H1 (cell line): ENCODE results near the gene POGLUT2. TPM values are rescaled to one million over a fixed set of nuclear protein-coding genes. Genes with fewer than 3 reads are reported as not detected.
A peak's percentile ranks its signal among the peaks of the same experiment; 100 is the strongest.

Experiments used
- CTCF ChIA-PET: fragments of 300-600 bp; sonication (Branson Sonifier 250); formaldehyde crosslinking; loops from one replicate; lab custom pipeline; 2021; ENCODE audit not compliant: partially characterized antibody; lab: Charles Lee
- POLR2A ChIA-PET: fragments of 300-600 bp; sonication (Branson Sonifier 250); formaldehyde crosslinking; loops from one replicate; lab custom pipeline; 2021; ENCODE audit warnings: inconsistent platforms; ENCODE audit not compliant: partially characterized antibody; lab: Charles Lee
- DNase-seq, 2 experiments: peaks; one replicate each; pipeline versions ENCODE4 v3.0.0 to v3.0.0-alpha.2; 2010 to 2022; ENCODE audit warnings: low spot score in 2 of 2, low read depth in 1 of 2, mixed read lengths in 1 of 2
- FAIRE-seq: peaks from 2 replicates; lab custom pipeline; 2011; peaks lifted over from hg19 to GRCh38; lab: Jason Lieb, UNC
- H2AFZ ChIP-seq: 2 replicates; pipeline ENCODE4 v1.8.1; 2012; ENCODE audit warnings: low read length, inconsistent platforms
- H2AK5ac ChIP-seq: 2 replicates; pipeline ENCODE4 v1.6.1; 2013; ENCODE audit warnings: low read depth, low read length
- H2BK120ac ChIP-seq: replicated peaks from 2 replicates; pipeline ENCODE3; 2013; ENCODE audit warnings: low read depth, low read length, inconsistent platforms
- H2BK12ac ChIP-seq: 2 replicates; pipeline ENCODE4 v1.6.1; 2013; ENCODE audit warnings: low read depth, low read length
- H2BK15ac ChIP-seq: 2 replicates; pipeline ENCODE4 v1.6.1; 2013; ENCODE audit warnings: low read length
- H2BK20ac ChIP-seq: 2 replicates; pipeline ENCODE4 v1.6.1; 2013; ENCODE audit warnings: low read length
- H2BK5ac ChIP-seq: 2 replicates; pipeline ENCODE4 v1.6.1; 2013; ENCODE audit warnings: low read depth, low read length
- H3K14ac ChIP-seq: 2 replicates; pipeline ENCODE4 v1.6.1; 2013; ENCODE audit warnings: inconsistent platforms; ENCODE audit not compliant: insufficient read length
- H3K18ac ChIP-seq: 2 replicates; pipeline ENCODE4 v1.6.1; 2013; ENCODE audit warnings: low read length; ENCODE audit errors: extremely low read depth
- H3K23ac ChIP-seq: 2 replicates; pipeline ENCODE4 v1.6.1; 2013; ENCODE audit warnings: inconsistent platforms; ENCODE audit not compliant: insufficient read length
- H3K23me2 ChIP-seq: 2 replicates; pipeline ENCODE4 v1.6.1; 2013; ENCODE audit warnings: low read depth, low read length
- H3K27ac ChIP-seq: 2 replicates; pipeline ENCODE4 v1.6.1; 2011; ENCODE audit warnings: low read depth, low read length, inconsistent platforms
- H3K27me3 ChIP-seq, 4 experiments: replicated peaks in 1 of 4; 1 replicate in 1 of 4; 2 replicates in 3 of 4; pipeline versions ENCODE4 v1.6.1 to v1.8.1; 2011 to 2013; ENCODE audit warnings: low read length in 3 of 4, mild to moderate bottlenecking in 3 of 4, inconsistent platforms in 2 of 4, mixed read lengths in 2 of 4, moderate library complexity in 1 of 4; ENCODE audit not compliant: control insufficient read depth in 3 of 4, insufficient read depth in 3 of 4; ENCODE audit errors: extremely low read depth in 1 of 4
- H3K36me3 ChIP-seq, 4 experiments: 2 replicates each; pipeline versions ENCODE4 v1.6.1 to v1.8.1; 2011 to 2013; ENCODE audit warnings: mild to moderate bottlenecking in 4 of 4, low read length in 3 of 4, moderate library complexity in 2 of 4, control low read depth in 1 of 4, inconsistent platforms in 1 of 4; ENCODE audit not compliant: insufficient read depth in 4 of 4, control insufficient read depth in 2 of 4
- H3K4ac ChIP-seq: replicated peaks from 2 replicates; pipeline ENCODE3; 2013; ENCODE audit warnings: low read length, low read depth, mixed read lengths, inconsistent platforms; ENCODE audit not compliant: insufficient read length
- H3K4me1 ChIP-seq, 4 experiments: replicated peaks in 1 of 4; 1 replicate in 1 of 4; 2 replicates in 3 of 4; pipeline versions ENCODE4 v1.6.1 to v1.8.1; 2011 to 2013; ENCODE audit warnings: low read length in 3 of 4, inconsistent platforms in 2 of 4, mixed read lengths in 1 of 4; ENCODE audit not compliant: insufficient read depth in 4 of 4, control insufficient read depth in 3 of 4
- H3K4me2 ChIP-seq, 2 experiments: 2 replicates each; pipeline versions ENCODE4 v1.6.1 to v1.8.1; 2011 to 2013; ENCODE audit warnings: low read depth in 2 of 2, low read length in 2 of 2, control low read depth in 1 of 2, inconsistent platforms in 1 of 2, mild to moderate bottlenecking in 1 of 2; ENCODE audit not compliant: insufficient read depth in 1 of 2
- H3K4me3 ChIP-seq, 4 experiments: fragments of 200-600, 300-600 bp in 1 of 4; sonication (generic), shearing (Covaris generic), sonication (Bioruptor Twin) in 1 of 4; 2 replicates each; pipeline versions ENCODE4 v1.5.1 to v1.8.1; 2011 to 2016; ENCODE audit warnings: low read length in 4 of 4, low read depth in 3 of 4, control low read depth in 2 of 4, inconsistent platforms in 2 of 4, mild to moderate bottlenecking in 2 of 4, mixed read lengths in 1 of 4, moderate library complexity in 1 of 4; ENCODE audit not compliant: insufficient read depth in 2 of 4; ENCODE audit errors: extremely low read depth in 1 of 4
- H3K56ac ChIP-seq: replicated peaks from 2 replicates; pipeline ENCODE3; 2013; ENCODE audit warnings: low read depth, mild to moderate bottlenecking, mixed read lengths, low read length, inconsistent platforms; ENCODE audit not compliant: insufficient read length
- H3K79me1 ChIP-seq: 2 replicates; pipeline ENCODE4 v1.6.1; 2013; ENCODE audit warnings: low read depth, low read length, control low read depth
- H3K79me2 ChIP-seq, 2 experiments: 2 replicates each; pipeline versions ENCODE4 v1.6.1 to v1.8.1; 2012 to 2013; ENCODE audit warnings: low read length in 2 of 2, mild to moderate bottlenecking in 2 of 2, inconsistent platforms in 1 of 2; ENCODE audit not compliant: insufficient read depth in 2 of 2, control insufficient read depth in 1 of 2
- H3K9ac ChIP-seq, 4 experiments: replicated peaks in 1 of 4; 1 replicate in 1 of 4; 2 replicates in 3 of 4; pipeline versions ENCODE4 v1.6.1 to v1.8.1; 2011 to 2013; ENCODE audit warnings: low read depth in 3 of 4, low read length in 3 of 4, control low read depth in 2 of 4, mild to moderate bottlenecking in 2 of 4, moderate library complexity in 2 of 4, inconsistent platforms in 1 of 4; ENCODE audit errors: extremely low read depth in 1 of 4
- H3K9me3 ChIP-seq, 2 experiments: 2 replicates each; pipeline versions ENCODE4 v1.6.1 to v1.8.1; 2012 to 2013; ENCODE audit warnings: mild to moderate bottlenecking in 2 of 2, moderate library complexity in 2 of 2, control low read depth in 1 of 2, inconsistent platforms in 1 of 2, low read depth in 1 of 2, low read length in 1 of 2, mixed read lengths in 1 of 2; ENCODE audit not compliant: insufficient read depth in 2 of 2
- H4K20me1 ChIP-seq, 2 experiments: replicated peaks in 1 of 2; 2 replicates each; pipeline versions ENCODE3 to v1.8.1; 2011 to 2013; ENCODE audit warnings: inconsistent platforms in 2 of 2, low read length in 2 of 2, mild to moderate bottlenecking in 1 of 2; ENCODE audit not compliant: insufficient read depth in 2 of 2, control insufficient read depth in 1 of 2
- H4K5ac ChIP-seq: 2 replicates; pipeline ENCODE4 v1.6.1; 2013; ENCODE audit warnings: low read length, low read depth, mixed read lengths, inconsistent platforms; ENCODE audit not compliant: insufficient read length
- H4K8ac ChIP-seq: 2 replicates; pipeline ENCODE4 v1.8.0; 2013; ENCODE audit warnings: mild to moderate bottlenecking, moderate library complexity, low read length, inconsistent platforms; ENCODE audit not compliant: insufficient read depth; ENCODE audit errors: extremely low read depth
- H4K91ac ChIP-seq: replicated peaks from 2 replicates; pipeline ENCODE3; 2013; ENCODE audit warnings: low read length, mixed read lengths, inconsistent platforms; ENCODE audit not compliant: insufficient read length
- GABPA ChIP-seq: IDR thresholded peaks from 2 replicates; pipeline ENCODE4 v1.6.1; 2011; ENCODE audit warnings: mild to moderate bottlenecking, low read length, moderate library complexity, borderline replicate concordance; ENCODE audit not compliant: insufficient read depth
- PHF8 ChIP-seq: fragments of 200-600 bp; sonication (generic); conservative IDR thresholded peaks from 2 replicates; pipeline ENCODE4 v1.7.1; 2012; ENCODE audit warnings: low read depth, mild to moderate bottlenecking, inconsistent platforms, low read length, moderate library complexity
- SIRT6 ChIP-seq: IDR thresholded peaks from one replicate; pipeline ENCODE4 v1.7.1; 2012; ENCODE audit warnings: low read length, inconsistent platforms
- TCF12 ChIP-seq: IDR thresholded peaks from 2 replicates; pipeline ENCODE4 v1.6.1; 2011; ENCODE audit warnings: low read depth, mild to moderate bottlenecking, low read length
- YY1 ChIP-seq: IDR thresholded peaks from 2 replicates; pipeline ENCODE4 v1.6.1; 2011; ENCODE audit warnings: low read depth, mild to moderate bottlenecking, low read length
- polyA plus RNA-seq, 7 experiments: library from polyadenylated mRNA; depleted of rRNA in 3 of 7; stranded (reverse) in 5 of 7; unstranded in 2 of 7; fragments of >200 nt in 5 of 7; fragments of 200-250 nt in 2 of 7; gene quantifications; 1 replicate in 5 of 7; 2 replicates in 1 of 7; 4 replicates in 1 of 7; pipeline versions ENCODE4 v1.2.1 to v1.2.3, GENCODE V29; 2011 to 2013; ENCODE audit warnings: missing spikeins in 2 of 7, mixed read lengths in 2 of 7
- total RNA-seq: library from RNA; stranded (reverse); fragmentation: NEBNext Ultra II Directional; extraction: Animal tissue kit (Norgen Biotek cat#: 25700); gene quantifications from 2 replicates; pipeline ENCODE4 v1.2.1, GENCODE V29; 2021
- TF ChIP-seq, protein P1 (sequence below), 3 experiments: IDR thresholded peaks; 1 replicate in 2 of 3; 2 replicates in 1 of 3; pipeline versions ENCODE4 v1.5.1 to v1.6.1; 2011; ENCODE audit warnings: low read length in 3 of 3, mild to moderate bottlenecking in 3 of 3, inconsistent platforms in 2 of 3, low read depth in 1 of 3, moderate library complexity in 1 of 3; ENCODE audit not compliant: insufficient read depth in 1 of 3; ENCODE audit errors: control extremely low read depth in 1 of 3

POGLUT2 gene
- total and polyA plus RNA-seq, 2 of the 8 experiments (the other 6 are each of a cell fraction or from before 2014, with no cell fraction given), result 9.9 to 22.3 TPM

DNA sequence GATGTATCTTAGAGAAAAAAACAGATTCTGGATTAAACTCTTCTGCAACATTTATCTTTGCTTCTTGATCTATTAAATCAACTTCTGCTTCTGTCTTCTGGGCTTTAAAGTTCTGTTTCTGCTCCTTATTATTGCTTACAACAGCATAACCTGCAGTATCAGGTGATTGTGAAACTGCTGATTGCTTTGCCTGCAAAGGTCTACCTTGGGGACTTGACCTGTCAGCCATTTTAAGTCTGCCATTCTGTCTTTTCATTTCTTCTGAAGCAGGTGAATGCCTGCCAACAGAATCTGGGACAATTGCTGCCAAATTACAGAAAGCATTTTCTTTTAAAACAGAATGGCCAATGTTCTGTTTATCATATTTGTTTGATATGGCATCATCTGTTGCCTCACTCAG is 56.3 kb downstream of the POGLUT2 start:
- H2BK15ac ChIP-seq, result no peak overlapping the region
- H3K9ac ChIP-seq, result no peak overlapping the region
- H3K4me1 ChIP-seq, result no peaks in the 10 kb centered on the region
- no peaks in the 10 kb centered on the region for H3K36me3 ChIP-seq
- ChIA-PET POLR2A (no interaction called here), CTCF (no interaction called here)
- H2AK5ac ChIP-seq, result no peak overlapping the region
- no peak overlapping the region for H2BK120ac ChIP-seq
- H2AFZ ChIP-seq, result no peak overlapping the region
- no peak overlapping the region for H2BK20ac ChIP-seq
- no peak overlapping the region for H3K27ac ChIP-seq
- H3K14ac ChIP-seq, result no peak overlapping the region
- DNase-seq, result no peak
- no peak overlapping the region for H3K56ac ChIP-seq
- H4K20me1 ChIP-seq, result no peaks in the 10 kb centered on the region
- no peak overlapping the region for H2BK12ac ChIP-seq
- H3K79me1 ChIP-seq, result no peaks in the 10 kb centered on the region
- H3K23ac ChIP-seq, result no peak overlapping the region
- no peak overlapping the region for H4K5ac ChIP-seq
- H2BK5ac ChIP-seq, result no peak overlapping the region
- H3K18ac ChIP-seq, result no peak overlapping the region
- no peak overlapping the region for H4K8ac ChIP-seq
- H3K79me2 ChIP-seq, result no peaks in the 10 kb centered on the region
- FAIRE-seq, result no peak
- no peaks in the 10 kb centered on the region; a peak in 1 of 4 replicates for H3K9me3 ChIP-seq
- no peak overlapping the region for H3K4ac ChIP-seq
- H3K4me2 ChIP-seq, result no peak overlapping the region
- H3K4me3 ChIP-seq, result no peak overlapping the region
- no peaks in the 10 kb centered on the region for H3K23me2 ChIP-seq
- H3K27me3 ChIP-seq, result no peaks in the 10 kb centered on the region
- H4K91ac ChIP-seq, result no peak overlapping the region
- TF ChIP-seq GABPA (no peak), PHF8 (no peak), TCF12 (no peak), SIRT6 (no peak), YY1 (peak; percentile 25; the same call in 1 of the 2 replicates)
- TF ChIP-seq, protein P1, sequence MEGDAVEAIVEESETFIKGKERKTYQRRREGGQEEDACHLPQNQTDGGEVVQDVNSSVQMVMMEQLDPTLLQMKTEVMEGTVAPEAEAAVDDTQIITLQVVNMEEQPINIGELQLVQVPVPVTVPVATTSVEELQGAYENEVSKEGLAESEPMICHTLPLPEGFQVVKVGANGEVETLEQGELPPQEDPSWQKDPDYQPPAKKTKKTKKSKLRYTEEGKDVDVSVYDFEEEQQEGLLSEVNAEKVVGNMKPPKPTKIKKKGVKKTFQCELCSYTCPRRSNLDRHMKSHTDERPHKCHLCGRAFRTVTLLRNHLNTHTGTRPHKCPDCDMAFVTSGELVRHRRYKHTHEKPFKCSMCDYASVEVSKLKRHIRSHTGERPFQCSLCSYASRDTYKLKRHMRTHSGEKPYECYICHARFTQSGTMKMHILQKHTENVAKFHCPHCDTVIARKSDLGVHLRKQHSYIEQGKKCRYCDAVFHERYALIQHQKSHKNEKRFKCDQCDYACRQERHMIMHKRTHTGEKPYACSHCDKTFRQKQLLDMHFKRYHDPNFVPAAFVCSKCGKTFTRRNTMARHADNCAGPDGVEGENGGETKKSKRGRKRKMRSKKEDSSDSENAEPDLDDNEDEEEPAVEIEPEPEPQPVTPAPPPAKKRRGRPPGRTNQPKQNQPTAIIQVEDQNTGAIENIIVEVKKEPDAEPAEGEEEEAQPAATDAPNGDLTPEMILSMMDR (IDR thresholded peaks at IDR 0.05; ENCODE audit: control extremely low read depth in 1 of 3, insufficient read depth in 1 of 3, low read depth in 1 of 3, low read length in 3 of 3), result no peak
